Measurements from ENCODE around the gene ECE1.

DNA sequence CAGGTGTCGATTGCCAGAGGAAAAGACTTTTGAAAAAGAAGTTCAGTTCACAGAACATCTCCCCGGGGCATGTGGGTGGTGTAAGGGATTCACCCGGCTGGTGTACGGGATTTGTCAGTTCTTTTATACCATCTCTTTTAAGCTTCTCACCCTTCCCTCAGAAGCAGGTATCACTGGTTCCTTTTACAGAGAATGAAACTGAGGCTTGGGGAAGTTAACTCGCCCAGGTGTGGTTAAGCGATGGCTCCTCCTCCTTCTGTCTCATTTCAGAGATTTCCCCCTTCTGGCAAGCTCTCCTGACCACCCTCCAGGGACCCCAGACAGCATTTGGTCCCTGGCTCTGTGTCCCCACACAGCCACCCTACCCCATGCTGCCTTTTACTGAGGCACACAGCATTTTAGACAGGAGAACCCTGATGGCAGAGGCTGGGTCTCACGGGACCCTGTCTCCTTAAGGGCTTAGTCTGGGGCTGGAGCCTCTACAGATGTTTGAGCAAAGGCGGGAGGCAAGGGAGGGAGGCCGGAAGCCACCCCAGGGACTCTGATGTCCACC, 2.8 kb upstream of the ECE1 start:
- TF ChIP-seq GABPA (tag; conservative IDR thresholded peaks at IDR 0.05; ENCODE audit: low read depth) (no peak), ESRRB (CRISPR knock-in tag; IDR thresholded peaks at IDR 0.05; ENCODE audit: borderline replicate concordance) (no peak), ZNF395 (CRISPR knock-in tag; IDR thresholded peaks at IDR 0.05) (no peak), ZNF174 (CRISPR knock-in tag; IDR thresholded peaks at IDR 0.05) (no peak), PHF20 (IDR thresholded peaks at IDR 0.05; ENCODE audit: partially characterized antibody) (no peak), ATF1 (CRISPR knock-in tag; IDR thresholded peaks at IDR 0.05) (no peak), ATF1 (tag; IDR thresholded peaks at IDR 0.05) (no peak), NBN (IDR thresholded peaks at IDR 0.05; ENCODE audit: low read depth) (no peak)
- TF ChIP-seq, protein P1, sequence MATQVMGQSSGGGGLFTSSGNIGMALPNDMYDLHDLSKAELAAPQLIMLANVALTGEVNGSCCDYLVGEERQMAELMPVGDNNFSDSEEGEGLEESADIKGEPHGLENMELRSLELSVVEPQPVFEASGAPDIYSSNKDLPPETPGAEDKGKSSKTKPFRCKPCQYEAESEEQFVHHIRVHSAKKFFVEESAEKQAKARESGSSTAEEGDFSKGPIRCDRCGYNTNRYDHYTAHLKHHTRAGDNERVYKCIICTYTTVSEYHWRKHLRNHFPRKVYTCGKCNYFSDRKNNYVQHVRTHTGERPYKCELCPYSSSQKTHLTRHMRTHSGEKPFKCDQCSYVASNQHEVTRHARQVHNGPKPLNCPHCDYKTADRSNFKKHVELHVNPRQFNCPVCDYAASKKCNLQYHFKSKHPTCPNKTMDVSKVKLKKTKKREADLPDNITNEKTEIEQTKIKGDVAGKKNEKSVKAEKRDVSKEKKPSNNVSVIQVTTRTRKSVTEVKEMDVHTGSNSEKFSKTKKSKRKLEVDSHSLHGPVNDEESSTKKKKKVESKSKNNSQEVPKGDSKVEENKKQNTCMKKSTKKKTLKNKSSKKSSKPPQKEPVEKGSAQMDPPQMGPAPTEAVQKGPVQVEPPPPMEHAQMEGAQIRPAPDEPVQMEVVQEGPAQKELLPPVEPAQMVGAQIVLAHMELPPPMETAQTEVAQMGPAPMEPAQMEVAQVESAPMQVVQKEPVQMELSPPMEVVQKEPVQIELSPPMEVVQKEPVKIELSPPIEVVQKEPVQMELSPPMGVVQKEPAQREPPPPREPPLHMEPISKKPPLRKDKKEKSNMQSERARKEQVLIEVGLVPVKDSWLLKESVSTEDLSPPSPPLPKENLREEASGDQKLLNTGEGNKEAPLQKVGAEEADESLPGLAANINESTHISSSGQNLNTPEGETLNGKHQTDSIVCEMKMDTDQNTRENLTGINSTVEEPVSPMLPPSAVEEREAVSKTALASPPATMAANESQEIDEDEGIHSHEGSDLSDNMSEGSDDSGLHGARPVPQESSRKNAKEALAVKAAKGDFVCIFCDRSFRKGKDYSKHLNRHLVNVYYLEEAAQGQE (IDR thresholded peaks at IDR 0.05; ENCODE audit: borderline replicate concordance) = no peak
- TF ChIP-seq, protein P1 (CRISPR knock-in tag; IDR thresholded peaks at IDR 0.05; ENCODE audit: low read depth) = no peak
- TF ChIP-seq, protein P2, sequence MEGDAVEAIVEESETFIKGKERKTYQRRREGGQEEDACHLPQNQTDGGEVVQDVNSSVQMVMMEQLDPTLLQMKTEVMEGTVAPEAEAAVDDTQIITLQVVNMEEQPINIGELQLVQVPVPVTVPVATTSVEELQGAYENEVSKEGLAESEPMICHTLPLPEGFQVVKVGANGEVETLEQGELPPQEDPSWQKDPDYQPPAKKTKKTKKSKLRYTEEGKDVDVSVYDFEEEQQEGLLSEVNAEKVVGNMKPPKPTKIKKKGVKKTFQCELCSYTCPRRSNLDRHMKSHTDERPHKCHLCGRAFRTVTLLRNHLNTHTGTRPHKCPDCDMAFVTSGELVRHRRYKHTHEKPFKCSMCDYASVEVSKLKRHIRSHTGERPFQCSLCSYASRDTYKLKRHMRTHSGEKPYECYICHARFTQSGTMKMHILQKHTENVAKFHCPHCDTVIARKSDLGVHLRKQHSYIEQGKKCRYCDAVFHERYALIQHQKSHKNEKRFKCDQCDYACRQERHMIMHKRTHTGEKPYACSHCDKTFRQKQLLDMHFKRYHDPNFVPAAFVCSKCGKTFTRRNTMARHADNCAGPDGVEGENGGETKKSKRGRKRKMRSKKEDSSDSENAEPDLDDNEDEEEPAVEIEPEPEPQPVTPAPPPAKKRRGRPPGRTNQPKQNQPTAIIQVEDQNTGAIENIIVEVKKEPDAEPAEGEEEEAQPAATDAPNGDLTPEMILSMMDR (IDR thresholded peaks at IDR 0.05 in 2 of 3, conservative IDR thresholded peaks at IDR 0.05 in 1 of 3; ENCODE audit: insufficient read depth in 2 of 3, low read depth in 1 of 3, low read length in 3 of 3) = no peak
